OCI-LY1 (cell line): ENCODE results near the gene TTC1.
"Not testable (repeated sequence)": the region's sequence is repeated elsewhere in the genome, so short reads cannot be mapped to it uniquely, and the experiment has no call there.

Source experiments
- H2AFZ ChIP-seq: fragments of 200-600 bp; sonication (generic), shearing (Covaris generic); 2 replicates; pipeline ENCODE4 v1.6.0; 2014; ENCODE audit warnings: antibody characterized with exemption, mild to moderate bottlenecking, low read length
- H3F3A ChIP-seq: fragments of 200-600 bp; sonication (generic), shearing (Covaris generic); 2 replicates; pipeline ENCODE4 v1.6.0; 2014; ENCODE audit warnings: mild to moderate bottlenecking, antibody characterized with exemption, low read length, moderate library complexity; ENCODE audit not compliant: insufficient read depth
- H3K27ac ChIP-seq: fragments of 200-600 bp; sonication (generic); 2 replicates; pipeline ENCODE4 v1.5.1; 2014; ENCODE audit warnings: low read length, mixed run types, mild to moderate bottlenecking, low read depth; ENCODE audit not compliant: poor library complexity, severe bottlenecking
- H3K27me3 ChIP-seq: fragments of 200-600 bp; sonication (generic); 2 replicates; pipeline ENCODE4 v1.6.0; 2014; ENCODE audit warnings: antibody characterized with exemption, mild to moderate bottlenecking, low read length, moderate library complexity; ENCODE audit not compliant: insufficient read depth
- H3K36me3 ChIP-seq: fragments of 200-600 bp; sonication (generic); 2 replicates; pipeline ENCODE4 v1.6.1; 2014; ENCODE audit warnings: mild to moderate bottlenecking, antibody characterized with exemption, low read length, moderate library complexity, mixed read lengths; ENCODE audit not compliant: insufficient read depth
- H3K4me1 ChIP-seq: fragments of 200-600 bp; sonication (generic); 2 replicates; pipeline ENCODE4 v1.5.1; 2014; ENCODE audit warnings: mild to moderate bottlenecking, low read length, moderate library complexity; ENCODE audit not compliant: insufficient read depth, severe bottlenecking
- H3K4me2 ChIP-seq: fragments of 200-600 bp; sonication (generic), shearing (Covaris generic); 2 replicates; pipeline ENCODE4 v1.6.1; 2014; ENCODE audit warnings: low read length
- H3K4me3 ChIP-seq: fragments of 200-600 bp; sonication (generic); 2 replicates; pipeline ENCODE4 v1.5.1; 2014; ENCODE audit warnings: low read length, low read depth, mild to moderate bottlenecking, mixed read lengths; ENCODE audit not compliant: poor library complexity, severe bottlenecking
- H3K79me2 ChIP-seq: fragments of 200-600 bp; shearing (Covaris generic); 2 replicates; pipeline ENCODE4 v1.6.1; 2016; ENCODE audit warnings: mixed run types, low read length, mixed read lengths; ENCODE audit not compliant: insufficient read depth
- H3K9ac ChIP-seq: fragments of 200-600 bp; sonication (generic), shearing (Covaris generic); 2 replicates; pipeline ENCODE4 v1.6.1; 2014; ENCODE audit warnings: mild to moderate bottlenecking, low read length, mixed read lengths
- H3K9me2 ChIP-seq: fragments of 200-600 bp; sonication (generic), shearing (Covaris generic); 2 replicates; pipeline ENCODE4 v1.6.1; 2014; ENCODE audit warnings: low read depth, mild to moderate bottlenecking, low read length, mixed read lengths
- H3K9me3 ChIP-seq: fragments of 200-600 bp; shearing (Covaris generic); 2 replicates; pipeline ENCODE4 v1.6.1; 2014; ENCODE audit warnings: low read length, mixed read lengths
- H4K20me1 ChIP-seq: fragments of 200-600 bp; sonication (generic), shearing (Covaris generic); 2 replicates; pipeline ENCODE4 v1.6.0; 2016; ENCODE audit warnings: mild to moderate bottlenecking, low read length; ENCODE audit not compliant: insufficient read depth
- CTCF ChIP-seq: fragments of 200-600 bp; sonication (generic), shearing (Covaris generic); IDR thresholded peaks from 2 replicates; pipeline ENCODE4 v1.5.1; 2017; ENCODE audit warnings: mild to moderate bottlenecking, antibody characterized with exemption, low read length, moderate library complexity, mixed read lengths
- EZH2 ChIP-seq: fragments of 200-600 bp; sonication (generic), shearing (Covaris generic); IDR thresholded peaks from 2 replicates; pipeline ENCODE4 v1.8.0; 2017; ENCODE audit warnings: borderline replicate concordance, mixed run types, mild to moderate bottlenecking, antibody characterized with exemption, low read length, moderate library complexity, mixed read lengths

TTC1 gene

GRCh38 chr5:159995907-159996306 is 13.0 kb upstream of the TTC1 start:
- no peak overlapping the region for H3K4me2 ChIP-seq
- H3F3A ChIP-seq = no peaks in the 10 kb centered on the region
- H3K36me3 ChIP-seq = no peaks in the 10 kb centered on the region
- H3K4me1 ChIP-seq = no peaks in the 10 kb centered on the region
- 0 out of 2 replicates have a peak, but pooled peaks cover 4% of the 10 kb centered on the region for H3K9me3 ChIP-seq
- no peak overlapping the region for H3K9ac ChIP-seq
- H2AFZ ChIP-seq = no peak overlapping the region
- peaks cover 9% of the 10 kb centered on the region; the same call in 1 of the 2 replicates for H3K27me3 ChIP-seq
- TF ChIP-seq EZH2 (no peak), CTCF (no peak)
- no peak overlapping the region for H3K27ac ChIP-seq
- no peaks in the 10 kb centered on the region for H3K79me2 ChIP-seq
- H3K4me3 ChIP-seq = no peak overlapping the region
- H4K20me1 ChIP-seq = no peaks in the 10 kb centered on the region
- no peaks in the 10 kb centered on the region for H3K9me2 ChIP-seq

GRCh38 chr5:160001457-160001856 is 7.5 kb upstream of the TTC1 start:
- Histone ChIP-seq H3K9me2 (no peaks in the 10 kb centered on the region), H3K27ac (no peak overlapping the region), H3K9me3 (no peaks in the 10 kb centered on the region), H3F3A (no peaks in the 10 kb centered on the region), H3K27me3 (no peaks in the 10 kb centered on the region), H3K36me3 (no peaks in the 10 kb centered on the region), H3K79me2 (no peaks in the 10 kb centered on the region), H3K4me1 (no peaks in the 10 kb centered on the region), H4K20me1 (no peaks in the 10 kb centered on the region), H3K9ac (no peak overlapping the region), H2AFZ (no peak overlapping the region), H3K4me3 (no peak overlapping the region), H3K4me2 (no peak overlapping the region)
- TF ChIP-seq CTCF = no peak
- no peak for TF ChIP-seq EZH2

- peaks cover 20% of the 10 kb centered on the region for H3K79me2 ChIP-seq
- no peaks in the 10 kb centered on the region for H4K20me1 ChIP-seq
- H3K9ac ChIP-seq = no peak overlapping the region
- no peak overlapping the region for H3K4me3 ChIP-seq
- peaks cover 19% of the 10 kb centered on the region for H3K4me1 ChIP-seq
- no peaks in the 10 kb centered on the region for H3K9me2 ChIP-seq
- no peaks in the 10 kb centered on the region for H3K9me3 ChIP-seq
- peaks cover 22% of the 10 kb centered on the region for H3K36me3 ChIP-seq
- H3K27me3 ChIP-seq = no peaks in the 10 kb centered on the region
- no peak overlapping the region for H3K4me2 ChIP-seq
- no peaks in the 10 kb centered on the region for H3F3A ChIP-seq
- no peak overlapping the region for H3K27ac ChIP-seq
- TF ChIP-seq EZH2 (no peak), CTCF (no peak)
- H2AFZ ChIP-seq = no peak overlapping the region
Measured at GRCh38 chr5:160007514-160007913, 1.4 kb upstream of the TTC1 start.

- Histone ChIP-seq H3K36me3 (peaks cover 26% of the 10 kb centered on the region), H3K79me2 (peaks cover 20% of the 10 kb centered on the region), H2AFZ (peak overlapping the region; percentile 45), H3K4me1 (peaks cover 19% of the 10 kb centered on the region)
- H3K9ac ChIP-seq, H3K9me2 ChIP-seq, H3K4me2 ChIP-seq, H3F3A ChIP-seq, H3K27me3 ChIP-seq, H3K9me3 ChIP-seq, H3K4me3 ChIP-seq, H4K20me1 ChIP-seq, H3K27ac ChIP-seq: not testable (repeated sequence)
Measured at GRCh38 chr5:160008529-160008876, 436 bp upstream of the TTC1 start.
